ENCODE measurements around the gene TLR9.

The TLR9 gene

DNA sequence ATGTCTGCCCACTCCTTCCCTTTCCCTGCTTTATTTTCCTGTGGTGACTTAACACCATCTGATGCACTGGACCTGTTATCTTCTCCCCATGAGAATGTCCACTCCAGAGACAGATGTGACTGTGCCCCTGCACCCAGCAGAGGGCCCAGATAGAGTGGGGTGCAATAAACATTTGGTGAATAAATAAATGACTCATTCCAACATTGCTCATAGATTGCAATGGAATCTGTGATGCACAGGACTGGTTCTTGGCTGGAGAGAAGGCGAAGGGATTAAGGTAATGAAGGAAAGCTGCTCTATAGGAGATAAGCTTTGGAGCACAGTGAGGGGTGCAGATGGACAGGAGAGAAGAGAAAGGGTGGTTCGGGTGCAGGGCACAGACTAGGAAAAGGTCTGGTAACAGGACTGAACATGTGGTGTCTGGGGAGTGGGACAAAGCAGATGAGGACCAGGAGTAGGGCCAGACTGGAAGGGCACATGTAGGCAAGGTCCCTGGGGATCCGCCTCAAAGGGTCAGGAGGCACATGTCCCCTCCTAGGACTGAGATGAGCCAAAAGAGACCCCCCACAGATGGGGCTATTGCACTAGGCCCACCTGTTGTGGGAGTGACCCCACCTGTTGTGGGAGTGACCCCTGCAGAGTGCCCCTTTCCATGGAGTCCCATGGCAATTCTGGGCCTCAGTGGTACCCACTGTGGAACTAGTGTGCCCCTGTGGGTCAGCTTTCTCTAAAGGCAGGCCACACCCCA lies 53.8 kb downstream of the TLR9 start:
- no peak for FAIRE-seq

Data from A204.1 (cell line).